ENCODE results near the gene PROK1. TPM values are rescaled to one million over a fixed set of nuclear protein-coding genes. Genes with fewer than 3 reads are reported as not detected.

The PROK1 gene
- total and polyA plus RNA-seq, 10 of the 15 experiments (the other 5 are each of a cell fraction or from before 2014, with no cell fraction given) = not detected

GRCh38 chr1:110407260-110408210 lies 43.4 kb upstream of the PROK1 start, which contains the start of gene LAMTOR5 (continued):
- TF ChIP-seq, protein P1, sequence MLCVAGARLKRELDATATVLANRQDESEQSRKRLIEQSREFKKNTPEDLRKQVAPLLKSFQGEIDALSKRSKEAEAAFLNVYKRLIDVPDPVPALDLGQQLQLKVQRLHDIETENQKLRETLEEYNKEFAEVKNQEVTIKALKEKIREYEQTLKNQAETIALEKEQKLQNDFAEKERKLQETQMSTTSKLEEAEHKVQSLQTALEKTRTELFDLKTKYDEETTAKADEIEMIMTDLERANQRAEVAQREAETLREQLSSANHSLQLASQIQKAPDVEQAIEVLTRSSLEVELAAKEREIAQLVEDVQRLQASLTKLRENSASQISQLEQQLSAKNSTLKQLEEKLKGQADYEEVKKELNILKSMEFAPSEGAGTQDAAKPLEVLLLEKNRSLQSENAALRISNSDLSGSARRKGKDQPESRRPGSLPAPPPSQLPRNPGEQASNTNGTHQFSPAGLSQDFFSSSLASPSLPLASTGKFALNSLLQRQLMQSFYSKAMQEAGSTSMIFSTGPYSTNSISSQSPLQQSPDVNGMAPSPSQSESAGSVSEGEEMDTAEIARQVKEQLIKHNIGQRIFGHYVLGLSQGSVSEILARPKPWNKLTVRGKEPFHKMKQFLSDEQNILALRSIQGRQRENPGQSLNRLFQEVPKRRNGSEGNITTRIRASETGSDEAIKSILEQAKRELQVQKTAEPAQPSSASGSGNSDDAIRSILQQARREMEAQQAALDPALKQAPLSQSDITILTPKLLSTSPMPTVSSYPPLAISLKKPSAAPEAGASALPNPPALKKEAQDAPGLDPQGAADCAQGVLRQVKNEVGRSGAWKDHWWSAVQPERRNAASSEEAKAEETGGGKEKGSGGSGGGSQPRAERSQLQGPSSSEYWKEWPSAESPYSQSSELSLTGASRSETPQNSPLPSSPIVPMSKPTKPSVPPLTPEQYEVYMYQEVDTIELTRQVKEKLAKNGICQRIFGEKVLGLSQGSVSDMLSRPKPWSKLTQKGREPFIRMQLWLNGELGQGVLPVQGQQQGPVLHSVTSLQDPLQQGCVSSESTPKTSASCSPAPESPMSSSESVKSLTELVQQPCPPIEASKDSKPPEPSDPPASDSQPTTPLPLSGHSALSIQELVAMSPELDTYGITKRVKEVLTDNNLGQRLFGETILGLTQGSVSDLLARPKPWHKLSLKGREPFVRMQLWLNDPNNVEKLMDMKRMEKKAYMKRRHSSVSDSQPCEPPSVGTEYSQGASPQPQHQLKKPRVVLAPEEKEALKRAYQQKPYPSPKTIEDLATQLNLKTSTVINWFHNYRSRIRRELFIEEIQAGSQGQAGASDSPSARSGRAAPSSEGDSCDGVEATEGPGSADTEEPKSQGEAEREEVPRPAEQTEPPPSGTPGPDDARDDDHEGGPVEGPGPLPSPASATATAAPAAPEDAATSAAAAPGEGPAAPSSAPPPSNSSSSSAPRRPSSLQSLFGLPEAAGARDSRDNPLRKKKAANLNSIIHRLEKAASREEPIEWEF (IDR thresholded peaks at IDR 0.05; ENCODE audit: insufficient replicate concordance, low read depth, low read length) = no peak
- TF ChIP-seq MYC (IDR thresholded peaks at IDR 0.05; ENCODE audit: insufficient read depth, insufficient read length, insufficient replicate concordance, low read length, severe bottlenecking) (peak; percentile 73), FOS (IDR thresholded peaks at IDR 0.05; ENCODE audit: borderline replicate concordance, extremely low read depth, insufficient read length) (no peak), ESRRA (IDR thresholded peaks at IDR 0.05; ENCODE audit: low read length) (peak; percentile 86; the same call in 1 of the 2 replicates), ZNF622 (IDR thresholded peaks at IDR 0.05) (no peak), GABPA (IDR thresholded peaks at IDR 0.05; ENCODE audit: low read depth) (peak; percentile 91), YBX1 (IDR thresholded peaks at IDR 0.05) (no peak), NBN (IDR thresholded peaks at IDR 0.05) (peak; percentile 96), HSF1 (IDR thresholded peaks at IDR 0.05; ENCODE audit: low read depth, low read length) (no peak), ATF3 (IDR thresholded peaks at IDR 0.05; ENCODE audit: borderline replicate concordance, extremely low read depth, low read depth, low read length) (peak; percentile 76; the same call in 1 of the 2 replicates)
- TF ChIP-seq, protein P2, sequence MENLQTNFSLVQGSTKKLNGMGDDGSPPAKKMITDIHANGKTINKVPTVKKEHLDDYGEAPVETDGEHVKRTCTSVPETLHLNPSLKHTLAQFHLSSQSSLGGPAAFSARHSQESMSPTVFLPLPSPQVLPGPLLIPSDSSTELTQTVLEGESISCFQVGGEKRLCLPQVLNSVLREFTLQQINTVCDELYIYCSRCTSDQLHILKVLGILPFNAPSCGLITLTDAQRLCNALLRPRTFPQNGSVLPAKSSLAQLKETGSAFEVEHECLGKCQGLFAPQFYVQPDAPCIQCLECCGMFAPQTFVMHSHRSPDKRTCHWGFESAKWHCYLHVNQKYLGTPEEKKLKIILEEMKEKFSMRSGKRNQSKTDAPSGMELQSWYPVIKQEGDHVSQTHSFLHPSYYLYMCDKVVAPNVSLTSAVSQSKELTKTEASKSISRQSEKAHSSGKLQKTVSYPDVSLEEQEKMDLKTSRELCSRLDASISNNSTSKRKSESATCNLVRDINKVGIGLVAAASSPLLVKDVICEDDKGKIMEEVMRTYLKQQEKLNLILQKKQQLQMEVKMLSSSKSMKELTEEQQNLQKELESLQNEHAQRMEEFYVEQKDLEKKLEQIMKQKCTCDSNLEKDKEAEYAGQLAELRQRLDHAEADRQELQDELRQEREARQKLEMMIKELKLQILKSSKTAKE (IDR thresholded peaks at IDR 0.05; ENCODE audit: low read depth, poor library complexity, severe bottlenecking) = no peak
- TF ChIP-seq, protein P3, sequence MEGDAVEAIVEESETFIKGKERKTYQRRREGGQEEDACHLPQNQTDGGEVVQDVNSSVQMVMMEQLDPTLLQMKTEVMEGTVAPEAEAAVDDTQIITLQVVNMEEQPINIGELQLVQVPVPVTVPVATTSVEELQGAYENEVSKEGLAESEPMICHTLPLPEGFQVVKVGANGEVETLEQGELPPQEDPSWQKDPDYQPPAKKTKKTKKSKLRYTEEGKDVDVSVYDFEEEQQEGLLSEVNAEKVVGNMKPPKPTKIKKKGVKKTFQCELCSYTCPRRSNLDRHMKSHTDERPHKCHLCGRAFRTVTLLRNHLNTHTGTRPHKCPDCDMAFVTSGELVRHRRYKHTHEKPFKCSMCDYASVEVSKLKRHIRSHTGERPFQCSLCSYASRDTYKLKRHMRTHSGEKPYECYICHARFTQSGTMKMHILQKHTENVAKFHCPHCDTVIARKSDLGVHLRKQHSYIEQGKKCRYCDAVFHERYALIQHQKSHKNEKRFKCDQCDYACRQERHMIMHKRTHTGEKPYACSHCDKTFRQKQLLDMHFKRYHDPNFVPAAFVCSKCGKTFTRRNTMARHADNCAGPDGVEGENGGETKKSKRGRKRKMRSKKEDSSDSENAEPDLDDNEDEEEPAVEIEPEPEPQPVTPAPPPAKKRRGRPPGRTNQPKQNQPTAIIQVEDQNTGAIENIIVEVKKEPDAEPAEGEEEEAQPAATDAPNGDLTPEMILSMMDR (IDR thresholded peaks at IDR 0.05 in 2 of 3, conservative IDR thresholded peaks at IDR 0.05 in 1 of 3; ENCODE audit: control insufficient read depth in 2 of 3, extremely low read depth in 1 of 3, insufficient read depth in 1 of 3, low read depth in 3 of 3, low read length in 3 of 3) = peak in 2 of 3 experiments; percentile 12 to 14; a peak in 2 of 6 replicates
